NT2/D1 (cell line): Measurements from ENCODE around the gene HNRNPD.
"Not testable (repeated sequence)": the region's sequence is repeated elsewhere in the genome, so short reads cannot be mapped to it uniquely, and the experiment has no call there.

Source experiments
- SUZ12 ChIP-seq: IDR thresholded peaks from 2 replicates; pipeline ENCODE4 v1.6.1; 2011; ENCODE audit not compliant: insufficient read length, insufficient read depth; ENCODE audit errors: extremely low read depth
- YY1 ChIP-seq: IDR thresholded peaks from 2 replicates; pipeline ENCODE4 v1.6.1; 2011; ENCODE audit not compliant: insufficient read length, insufficient read depth
- ZNF274 ChIP-seq: IDR thresholded peaks from 2 replicates; pipeline ENCODE4 v1.6.1; 2011; ENCODE audit warnings: mild to moderate bottlenecking, low read depth, low read length

DNA sequence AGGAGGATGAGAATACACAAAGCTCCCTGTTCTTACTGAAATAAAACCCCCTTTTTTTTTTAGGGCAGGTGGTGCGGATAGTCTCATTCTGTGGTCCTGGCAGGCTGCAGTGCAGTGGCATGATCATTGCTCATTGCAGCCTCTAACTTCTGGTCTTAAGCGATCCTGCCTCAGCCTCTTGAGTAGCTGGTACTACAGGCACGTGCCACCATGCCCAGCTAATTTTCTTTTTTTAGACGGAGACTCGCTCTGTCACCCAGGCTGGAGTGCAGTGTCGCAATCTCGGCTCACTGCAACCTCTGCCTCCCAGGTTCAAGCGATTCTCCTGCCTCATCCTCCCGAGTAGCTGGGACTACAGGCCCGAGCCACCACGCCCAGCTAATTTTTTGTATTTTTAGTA, 41.3 kb upstream of the HNRNPD start:
- TF ChIP-seq YY1, SUZ12, ZNF274: not testable (repeated sequence)
